NAMALWA (cell line): ENCODE measurements around the gene SF3A2.

Source experiments
- DNase-seq: peaks from one replicate; pipeline ENCODE4 v3.0.0-alpha.2; 2015; ENCODE audit warnings: low spot score

SF3A2 gene

DNA sequence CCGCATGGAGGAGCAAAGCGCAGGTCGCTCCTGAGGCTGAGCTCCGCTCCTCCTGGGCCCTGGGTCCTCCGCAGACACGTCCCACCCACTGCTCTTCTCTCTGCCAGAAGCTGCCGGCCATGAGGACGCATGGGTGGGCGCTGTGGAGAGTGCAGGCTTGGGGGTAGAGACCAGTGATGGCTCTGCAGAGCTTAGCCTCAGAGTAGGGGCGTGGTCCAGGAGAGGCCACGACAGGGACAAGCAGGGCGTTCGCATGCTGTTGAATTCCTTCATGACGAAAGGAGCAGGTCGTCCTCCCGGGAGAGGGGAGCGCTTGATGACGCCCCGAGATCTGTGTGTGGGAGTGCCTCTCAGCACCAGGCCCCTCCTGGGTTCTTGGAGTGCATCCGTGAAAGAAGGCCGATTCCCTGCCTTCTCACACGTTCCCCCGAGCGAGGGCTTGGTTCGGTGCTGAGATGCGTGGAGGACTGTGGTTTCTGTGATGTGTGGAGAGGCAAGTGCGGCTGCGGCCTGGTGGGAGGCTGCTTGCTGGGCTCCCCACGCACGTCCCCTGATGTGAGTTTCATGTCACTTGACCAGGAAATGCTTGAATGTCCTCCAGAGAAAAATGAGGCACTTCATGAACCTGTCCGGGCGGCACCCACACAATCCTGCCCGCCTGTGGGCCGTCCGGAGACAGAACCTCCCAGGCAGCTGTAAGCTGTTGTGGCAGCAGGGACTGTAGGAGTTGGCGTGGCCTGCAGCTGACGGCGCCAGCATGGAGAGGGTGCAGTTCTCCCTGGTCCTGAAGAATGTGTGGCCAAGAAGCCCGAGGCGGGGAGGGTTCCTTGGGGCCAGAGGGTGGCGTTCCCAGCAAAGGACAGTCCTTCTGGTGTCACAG lies 4.5 kb downstream of the SF3A2 start:
- no peak for DNase-seq

DNA sequence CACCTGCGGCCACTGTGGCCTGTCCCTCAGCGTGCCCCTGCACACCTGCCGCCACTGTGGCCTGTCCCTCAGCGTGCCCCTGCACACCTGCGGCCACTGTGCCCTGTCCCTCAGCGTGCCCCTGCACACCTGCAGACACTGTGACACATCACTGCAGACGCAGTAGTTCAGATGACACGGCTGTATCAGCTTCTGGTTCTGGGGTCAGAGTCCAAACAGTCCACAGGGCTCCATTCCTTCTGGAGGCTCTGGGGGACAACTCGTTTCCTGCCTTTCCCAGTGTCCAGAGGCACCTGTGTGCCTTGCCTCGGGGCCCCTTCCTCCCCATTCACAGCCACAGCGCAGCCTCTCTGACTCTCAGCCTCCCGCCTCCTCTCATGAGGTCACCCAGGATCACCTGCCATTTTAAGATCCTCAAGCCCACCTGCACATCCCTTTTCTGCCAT lies 5.5 kb downstream of the SF3A2 start:
- no peak for DNase-seq

DNA sequence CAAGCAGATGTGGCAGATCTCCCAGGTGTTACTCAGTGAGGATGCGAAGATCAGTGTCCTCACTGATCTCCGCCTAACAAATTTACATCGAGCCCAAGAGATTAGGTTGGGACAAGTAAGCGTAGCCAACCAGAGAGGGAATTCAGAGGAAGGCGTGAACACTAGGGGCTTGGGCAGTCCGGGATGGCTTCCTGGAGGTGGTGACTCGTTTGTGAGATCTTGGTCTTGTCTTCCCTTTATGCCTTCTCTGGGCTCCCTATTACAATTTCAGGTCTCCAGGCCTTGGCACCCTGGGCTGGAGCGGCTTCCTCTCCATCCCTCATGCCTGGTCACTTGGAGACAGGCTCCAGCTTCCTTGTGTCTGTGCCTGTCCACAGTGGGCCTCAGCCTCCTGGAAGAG lies 6.2 kb downstream of the SF3A2 start:
- DNase-seq, result no peak

DNA sequence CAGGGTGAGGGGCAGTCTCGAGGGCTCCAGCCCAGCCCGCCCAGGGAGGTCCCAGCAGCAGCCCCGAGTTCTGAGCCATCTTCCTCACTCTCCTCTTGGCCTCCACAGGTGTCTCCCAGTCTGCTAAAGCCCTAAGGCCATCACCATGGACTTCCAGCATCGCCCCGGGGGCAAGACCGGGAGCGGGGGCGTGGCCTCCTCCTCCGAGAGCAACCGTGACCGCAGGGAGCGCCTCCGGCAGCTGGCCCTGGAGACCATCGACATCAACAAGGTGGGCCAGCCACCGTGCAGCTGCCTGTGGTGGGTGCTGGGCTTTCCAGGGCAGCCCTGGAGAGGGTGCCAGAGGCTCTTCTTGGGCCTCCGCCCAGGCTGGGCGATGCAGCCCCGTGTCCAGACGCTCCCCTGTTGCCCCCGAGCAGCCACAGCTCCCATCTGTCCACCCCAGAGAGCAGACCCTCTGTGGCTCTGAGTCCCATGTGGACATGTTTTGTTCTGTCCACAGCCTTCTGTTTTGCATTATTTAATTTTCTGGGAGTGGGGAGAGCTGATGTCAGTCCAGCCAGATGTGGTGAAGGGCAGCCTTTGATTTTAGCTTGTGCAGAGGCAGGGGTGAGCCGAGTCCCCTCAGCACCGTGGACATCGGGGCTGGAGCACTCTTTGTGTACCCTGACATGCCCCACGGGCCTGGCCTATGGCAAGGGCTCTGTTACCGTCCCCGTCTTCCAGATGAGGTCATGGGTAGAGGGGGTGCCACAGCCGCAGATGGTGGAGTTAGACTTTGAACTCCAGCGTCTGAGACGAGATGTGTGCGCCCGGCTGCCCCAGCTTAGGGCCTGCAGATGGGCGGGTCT lies 6.9 kb downstream of the SF3A2 start:
- DNase-seq, result no peak

DNA sequence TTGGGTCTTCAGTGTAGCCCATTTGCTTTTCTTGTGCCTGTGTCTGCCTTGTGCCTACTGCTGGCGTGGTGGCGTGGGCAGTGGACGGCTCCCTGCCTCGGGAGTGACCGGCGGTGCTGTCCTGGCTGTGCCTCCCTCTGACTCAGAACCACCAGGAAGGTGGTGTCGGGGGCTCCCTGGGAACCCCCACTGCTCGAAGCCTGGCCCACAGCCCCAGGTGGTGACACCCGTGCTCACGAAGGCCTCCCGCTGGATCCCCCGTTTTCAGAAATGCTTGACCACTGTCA lies 7.4 kb downstream of the SF3A2 start:
- DNase-seq, result no peak

DNA sequence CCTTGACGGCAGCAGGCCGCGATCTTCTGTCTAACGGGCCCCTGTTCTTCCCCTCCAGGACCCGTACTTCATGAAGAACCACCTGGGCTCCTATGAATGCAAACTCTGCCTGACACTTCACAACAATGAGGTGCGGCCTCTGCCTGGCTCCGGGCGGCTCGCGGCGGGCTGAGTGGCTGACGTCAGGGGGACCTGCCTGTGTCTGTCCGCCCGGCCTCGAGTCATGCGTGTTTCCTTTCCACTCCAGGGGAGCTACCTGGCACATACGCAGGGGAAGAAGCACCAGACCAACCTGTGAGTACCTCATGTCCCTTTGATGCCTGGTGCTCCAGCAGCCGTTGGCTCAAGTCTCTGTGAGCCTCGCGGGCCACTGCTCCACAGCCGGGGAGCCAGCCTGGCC lies 7.9 kb downstream of the SF3A2 start:
- no peak for DNase-seq

DNA sequence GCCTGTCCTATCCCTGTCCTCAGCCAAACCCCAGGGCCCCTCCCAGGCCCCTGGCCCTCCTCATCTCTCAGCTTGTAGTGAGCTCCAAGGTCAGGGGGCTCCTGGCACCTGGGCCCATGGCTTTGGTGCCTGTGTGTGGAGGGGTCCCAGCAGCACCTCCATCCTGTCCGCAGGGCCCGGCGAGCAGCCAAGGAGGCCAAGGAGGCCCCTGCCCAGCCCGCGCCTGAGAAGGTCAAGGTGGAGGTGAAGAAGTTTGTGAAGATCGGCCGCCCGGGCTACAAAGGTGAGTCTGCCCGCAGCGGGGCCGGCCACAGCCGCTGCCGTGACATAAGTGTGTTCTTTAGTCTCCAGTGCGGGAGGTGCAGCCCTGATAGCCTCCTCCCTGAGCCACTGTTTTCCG lies 8.6 kb downstream of the SF3A2 start:
- no peak for DNase-seq

DNA sequence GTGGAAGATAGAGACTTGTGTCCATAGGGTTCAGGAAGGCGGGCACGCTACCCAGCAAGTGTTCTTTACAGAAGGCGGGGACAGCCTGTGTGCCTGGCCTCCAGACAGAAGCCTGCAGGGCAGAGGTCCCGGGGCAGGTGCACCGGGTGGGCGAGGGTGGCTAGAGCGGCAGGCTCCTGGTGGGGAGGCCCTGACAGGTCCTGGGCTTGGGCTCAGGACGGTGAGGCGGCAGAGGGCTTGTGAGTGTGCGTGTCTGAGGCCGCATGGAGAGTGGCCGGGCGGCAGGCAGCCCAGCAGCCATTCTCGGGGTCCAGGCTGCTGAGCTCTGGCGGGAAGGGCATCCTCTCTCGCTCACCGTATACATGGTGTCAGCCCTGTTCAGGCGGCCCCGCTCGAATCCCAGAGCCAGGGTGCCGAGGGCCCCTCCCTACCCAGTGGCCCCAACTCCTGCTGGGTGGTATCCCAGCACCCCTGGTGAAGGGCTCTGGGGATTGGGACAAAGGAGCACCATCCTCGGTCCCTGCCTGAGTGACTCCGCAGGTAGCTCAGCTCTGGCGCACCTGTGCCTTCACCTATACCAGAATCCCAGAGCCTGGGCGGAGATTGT lies 9.5 kb downstream of the SF3A2 start:
- no peak for DNase-seq

DNA sequence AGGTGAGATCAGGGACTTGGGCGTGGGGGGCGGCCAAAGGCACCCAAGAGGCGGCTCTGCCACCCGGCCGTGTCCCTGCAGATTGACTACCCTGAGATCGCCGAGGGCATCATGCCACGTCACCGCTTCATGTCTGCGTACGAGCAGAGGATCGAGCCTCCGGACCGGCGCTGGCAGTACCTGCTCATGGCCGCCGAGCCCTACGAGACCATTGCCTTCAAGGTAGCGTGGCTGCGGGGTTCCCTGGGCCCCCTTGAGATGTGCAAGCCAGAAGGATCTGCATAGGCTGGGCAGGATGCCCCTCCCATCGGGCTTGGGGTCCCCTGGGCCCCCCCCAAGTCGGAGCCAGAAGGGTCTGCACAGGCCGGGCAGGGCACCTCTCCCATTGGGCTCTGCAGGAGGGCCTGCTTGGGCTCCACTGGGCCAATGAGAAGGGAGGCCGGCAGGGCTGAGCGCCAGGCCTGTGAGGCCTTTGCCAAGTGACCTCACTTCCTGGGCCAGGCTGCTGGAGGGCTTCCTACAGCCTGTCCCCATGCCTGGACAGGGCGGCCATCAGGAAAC lies 10.3 kb downstream of the SF3A2 start:
- DNase-seq, result no peak

DNA sequence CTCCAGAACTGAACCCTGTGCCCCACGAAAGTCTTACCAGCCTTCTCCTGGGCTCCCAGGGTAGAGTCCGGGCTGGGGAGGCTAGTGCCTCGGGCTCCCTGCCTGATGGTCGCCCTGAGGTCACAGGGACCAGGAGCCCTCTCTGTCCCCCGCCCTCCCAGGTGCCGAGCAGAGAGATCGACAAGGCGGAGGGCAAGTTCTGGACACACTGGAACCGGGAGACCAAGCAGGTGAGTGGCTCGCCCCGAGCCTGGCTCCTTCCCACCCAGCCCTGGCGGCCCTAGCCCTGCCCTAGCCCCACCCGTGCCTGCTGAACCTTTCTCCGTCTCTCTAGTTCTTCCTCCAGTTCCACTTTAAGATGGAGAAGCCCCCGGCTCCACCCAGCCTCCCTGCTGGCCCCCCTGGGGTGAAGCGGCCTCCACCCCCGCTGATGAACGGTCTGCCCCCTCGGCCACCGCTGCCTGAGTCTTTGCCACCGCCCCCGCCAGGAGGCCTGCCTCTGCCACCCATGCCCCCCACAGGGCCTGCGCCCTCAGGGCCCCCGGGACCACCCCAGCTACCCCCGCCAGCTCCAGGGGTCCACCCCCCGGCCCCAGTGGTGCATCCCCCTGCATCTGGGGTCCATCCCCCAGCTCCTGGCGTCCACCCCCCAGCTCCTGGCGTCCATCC lies 10.9 kb downstream of the SF3A2 start:
- no peak for DNase-seq

DNA sequence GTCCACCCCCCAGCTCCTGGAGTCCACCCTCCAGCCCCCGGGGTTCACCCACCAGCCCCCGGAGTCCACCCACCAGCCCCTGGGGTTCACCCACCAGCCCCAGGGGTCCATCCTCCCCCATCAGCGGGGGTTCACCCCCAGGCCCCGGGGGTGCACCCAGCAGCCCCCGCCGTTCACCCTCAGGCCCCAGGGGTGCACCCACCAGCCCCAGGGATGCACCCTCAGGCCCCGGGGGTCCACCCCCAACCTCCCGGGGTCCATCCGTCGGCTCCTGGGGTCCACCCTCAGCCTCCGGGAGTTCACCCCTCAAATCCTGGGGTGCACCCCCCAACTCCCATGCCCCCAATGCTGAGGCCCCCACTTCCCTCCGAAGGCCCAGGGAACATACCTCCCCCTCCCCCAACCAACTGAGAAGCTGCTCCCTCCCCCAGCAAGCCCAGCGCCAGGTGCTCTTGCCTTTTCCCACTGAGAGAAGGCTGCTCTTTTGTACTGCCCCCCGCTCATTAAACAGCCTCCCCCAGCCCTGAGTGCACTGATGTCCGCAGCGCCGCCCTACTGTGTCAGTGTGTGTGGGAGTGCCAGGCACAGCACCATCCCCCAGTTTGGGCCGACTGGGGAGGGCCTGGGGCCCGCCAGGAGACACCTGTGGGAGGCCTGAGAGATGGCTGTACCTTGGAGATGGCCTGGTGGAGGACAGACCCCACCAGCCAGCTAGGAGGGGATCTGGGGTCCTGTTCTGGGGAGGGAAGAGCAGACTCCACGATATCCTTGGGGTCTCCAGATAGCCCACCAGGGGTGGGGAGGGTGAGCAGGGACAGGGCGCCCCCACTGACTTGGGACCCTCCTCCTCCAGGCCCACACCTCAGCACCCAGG lies 11.7 kb downstream of the SF3A2 start:
- no peak for DNase-seq

DNA sequence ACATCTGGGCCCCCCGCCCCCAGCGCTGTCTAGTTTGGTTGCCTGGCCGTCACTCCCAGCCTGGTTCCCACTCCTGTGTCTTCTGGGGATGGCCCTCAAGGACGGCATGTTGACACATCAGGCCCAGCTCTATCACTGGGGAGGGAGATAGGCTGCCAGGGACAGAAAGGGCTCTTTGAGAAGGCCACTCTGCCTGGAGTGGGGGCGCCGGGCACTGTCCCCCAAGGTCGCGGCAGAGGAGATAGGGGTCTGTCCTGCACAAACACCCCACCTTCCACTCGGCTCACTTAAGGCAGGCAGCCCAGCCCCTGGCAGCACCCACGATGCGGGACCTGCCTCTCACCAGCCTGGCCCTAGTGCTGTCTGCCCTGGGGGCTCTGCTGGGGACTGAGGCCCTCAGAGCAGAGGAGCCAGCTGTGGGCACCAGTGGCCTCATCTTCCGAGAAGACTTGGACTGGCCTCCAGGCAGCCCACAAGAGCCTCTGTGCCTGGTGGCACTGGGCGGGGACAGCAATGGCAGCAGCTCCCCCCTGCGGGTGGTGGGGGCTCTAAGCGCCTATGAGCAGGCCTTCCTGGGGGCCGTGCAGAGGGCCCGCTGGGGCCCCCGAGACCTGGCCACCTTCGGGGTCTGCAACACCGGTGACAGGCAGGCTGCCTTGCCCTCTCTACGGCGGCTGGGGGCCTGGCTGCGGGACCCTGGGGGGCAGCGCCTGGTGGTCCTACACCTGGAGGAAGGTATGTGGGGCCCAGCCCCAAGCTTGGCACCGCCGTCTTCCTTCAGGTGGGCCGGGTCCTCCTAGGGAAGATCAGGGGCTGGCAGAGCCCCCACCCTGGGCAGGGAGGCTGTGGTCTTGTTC lies 12.6 kb downstream of the SF3A2 start, which contains the start of gene AMH:
Gene AMH, plus strand, starts transcription at position 314 of the 857 bp plus-strand sequence. Its CDS starts 10 bp downstream, at position 324.
- no peak for DNase-seq

DNA sequence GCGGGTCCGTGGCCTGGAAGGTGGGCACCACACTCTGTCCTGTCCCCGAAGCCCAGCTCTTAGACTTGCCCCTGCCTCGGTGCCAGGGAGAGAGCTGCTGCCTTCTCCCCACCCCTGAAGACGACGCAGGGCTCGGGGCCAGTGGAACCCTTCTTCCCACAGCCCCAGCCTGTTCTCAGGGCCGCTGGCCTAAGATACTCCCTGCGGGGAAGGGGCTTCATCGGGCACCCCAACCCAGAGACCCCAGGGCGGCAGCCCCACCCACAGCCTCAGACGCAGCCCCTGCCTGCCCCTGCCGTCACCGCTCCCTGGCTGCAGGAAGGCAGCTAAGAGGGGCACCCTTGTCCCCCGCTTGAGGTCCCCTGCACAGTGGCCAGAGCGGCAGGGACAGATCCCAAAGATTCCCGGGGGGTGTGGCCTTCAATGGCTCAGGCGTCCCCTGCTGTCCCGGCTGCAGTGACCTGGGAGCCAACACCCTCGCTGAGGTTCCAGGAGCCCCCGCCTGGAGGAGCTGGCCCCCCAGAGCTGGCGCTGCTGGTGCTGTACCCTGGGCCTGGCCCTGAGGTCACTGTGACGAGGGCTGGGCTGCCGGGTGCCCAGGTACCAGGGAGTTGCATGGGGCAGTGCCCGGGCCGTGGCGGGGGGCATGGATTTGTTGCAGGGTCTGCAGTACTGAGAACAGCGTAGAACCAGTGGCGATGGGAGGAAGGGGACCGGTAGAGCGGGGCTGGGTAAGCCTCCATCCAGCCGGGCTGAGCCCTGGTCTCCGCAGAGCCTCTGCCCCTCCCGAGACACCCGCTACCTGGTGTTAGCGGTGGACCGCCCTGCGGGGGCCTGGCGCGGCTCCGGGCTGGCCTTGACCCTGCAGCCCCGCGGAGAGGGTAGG lies 13.5 kb downstream of the SF3A2 start:
- no peak for DNase-seq

DNA sequence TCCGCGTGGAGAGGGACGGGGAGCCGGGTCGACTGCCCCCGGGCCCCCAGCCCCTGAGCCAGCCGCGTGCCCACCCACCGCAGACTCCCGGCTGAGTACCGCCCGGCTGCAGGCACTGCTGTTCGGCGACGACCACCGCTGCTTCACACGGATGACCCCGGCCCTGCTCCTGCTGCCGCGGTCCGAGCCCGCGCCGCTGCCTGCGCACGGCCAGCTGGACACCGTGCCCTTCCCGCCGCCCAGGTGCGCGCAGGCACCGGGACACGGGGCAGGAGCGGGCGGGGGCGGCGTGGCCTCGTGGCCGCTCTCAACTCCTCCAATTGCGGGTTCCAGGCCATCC lies 14.1 kb downstream of the SF3A2 start:
- DNase-seq, result no peak

DNA sequence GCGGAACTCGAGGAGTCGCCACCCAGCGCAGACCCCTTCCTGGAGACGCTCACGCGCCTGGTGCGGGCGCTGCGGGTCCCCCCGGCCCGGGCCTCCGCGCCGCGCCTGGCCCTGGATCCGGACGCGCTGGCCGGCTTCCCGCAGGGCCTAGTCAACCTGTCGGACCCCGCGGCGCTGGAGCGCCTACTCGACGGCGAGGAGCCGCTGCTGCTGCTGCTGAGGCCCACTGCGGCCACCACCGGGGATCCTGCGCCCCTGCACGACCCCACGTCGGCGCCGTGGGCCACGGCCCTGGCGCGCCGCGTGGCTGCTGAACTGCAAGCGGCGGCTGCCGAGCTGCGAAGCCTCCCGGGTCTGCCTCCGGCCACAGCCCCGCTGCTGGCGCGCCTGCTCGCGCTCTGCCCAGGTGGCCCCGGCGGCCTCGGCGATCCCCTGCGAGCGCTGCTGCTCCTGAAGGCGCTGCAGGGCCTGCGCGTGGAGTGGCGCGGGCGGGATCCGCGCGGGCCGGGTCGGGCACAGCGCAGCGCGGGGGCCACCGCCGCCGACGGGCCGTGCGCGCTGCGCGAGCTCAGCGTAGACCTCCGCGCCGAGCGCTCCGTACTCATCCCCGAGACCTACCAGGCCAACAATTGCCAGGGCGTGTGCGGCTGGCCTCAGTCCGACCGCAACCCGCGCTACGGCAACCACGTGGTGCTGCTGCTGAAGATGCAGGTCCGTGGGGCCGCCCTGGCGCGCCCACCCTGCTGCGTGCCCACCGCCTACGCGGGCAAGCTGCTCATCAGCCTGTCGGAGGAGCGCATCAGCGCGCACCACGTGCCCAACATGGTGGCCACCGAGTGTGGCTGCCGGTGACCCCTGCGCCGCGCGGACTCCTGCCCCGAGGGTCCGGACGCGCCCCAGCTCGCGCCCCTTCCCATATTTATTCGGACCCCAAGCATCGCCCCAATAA lies 14.8 kb downstream of the SF3A2 start:
- no peak for DNase-seq

DNA sequence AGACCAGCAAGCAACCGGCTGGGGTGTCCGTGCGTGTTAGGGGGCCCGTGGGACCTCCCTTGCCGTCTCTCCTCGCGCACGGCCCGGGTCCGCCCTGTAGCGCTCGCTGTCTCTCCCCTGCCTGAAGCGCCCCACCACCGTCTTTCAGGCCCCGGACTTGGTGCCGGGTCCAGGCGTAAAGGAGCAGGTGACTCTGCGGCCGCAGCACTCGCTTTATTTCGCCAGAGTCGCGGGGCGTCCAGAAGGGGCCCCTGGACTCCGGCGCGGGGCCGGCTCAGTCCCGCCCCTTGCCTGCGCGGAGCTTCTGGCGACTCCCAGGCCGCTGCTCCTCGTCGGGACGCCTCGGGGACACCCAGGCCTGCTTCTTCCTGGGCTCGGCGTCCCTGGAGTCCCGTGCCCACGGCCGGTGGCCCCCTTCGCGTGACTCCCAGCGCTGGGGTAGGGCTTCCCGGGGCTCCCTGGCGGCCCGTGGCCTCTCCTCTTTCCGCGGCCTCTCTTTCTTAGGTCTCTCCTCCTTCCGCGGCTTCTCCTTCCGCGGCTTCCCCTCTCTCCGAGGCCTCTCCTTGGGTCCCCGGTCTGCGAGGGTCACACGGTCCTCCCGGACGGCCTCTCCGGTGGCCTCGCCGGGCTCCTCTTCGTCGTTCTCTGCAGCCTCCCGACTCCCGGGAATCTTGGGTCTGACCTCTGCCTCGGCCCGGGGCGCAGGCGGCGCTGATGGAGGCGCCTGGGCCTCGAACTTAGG lies 15.6 kb downstream of the SF3A2 start:
- DNase-seq, result no peak

DNA sequence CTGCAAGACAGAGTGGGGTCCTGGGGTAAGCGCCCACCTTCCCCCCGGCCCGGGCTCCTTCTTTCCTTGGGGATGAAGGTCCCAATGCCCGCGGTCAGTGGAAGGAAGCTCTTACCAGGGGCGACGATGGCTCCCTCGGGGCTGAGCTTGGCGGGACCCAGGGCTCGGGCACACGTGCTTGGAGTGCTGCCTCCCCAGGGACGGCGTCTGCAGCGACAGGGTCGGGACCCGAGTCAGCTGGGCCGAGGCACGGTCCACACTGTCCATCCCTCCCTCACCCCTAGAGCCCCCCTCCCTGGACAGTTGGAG lies 16.1 kb downstream of the SF3A2 start:
- DNase-seq, result no peak
